NCI-H1417 (cell line): ENCODE data around the gene CFAP61.
"Not testable (repeated sequence)": the region's sequence is repeated elsewhere in the genome, so short reads cannot be mapped to it uniquely, and the experiment has no call there.

ENCODE experiments used
- DNase-seq, 3 experiments: peaks; one replicate each; lab custom pipeline; 2025; lab: John Stamatoyannopoulos, UW

Gene CFAP61

GRCh38 chr20:20321134-20321533 is 268.8 kb downstream of the CFAP61 start:
- no peak for DNase-seq

DNA sequence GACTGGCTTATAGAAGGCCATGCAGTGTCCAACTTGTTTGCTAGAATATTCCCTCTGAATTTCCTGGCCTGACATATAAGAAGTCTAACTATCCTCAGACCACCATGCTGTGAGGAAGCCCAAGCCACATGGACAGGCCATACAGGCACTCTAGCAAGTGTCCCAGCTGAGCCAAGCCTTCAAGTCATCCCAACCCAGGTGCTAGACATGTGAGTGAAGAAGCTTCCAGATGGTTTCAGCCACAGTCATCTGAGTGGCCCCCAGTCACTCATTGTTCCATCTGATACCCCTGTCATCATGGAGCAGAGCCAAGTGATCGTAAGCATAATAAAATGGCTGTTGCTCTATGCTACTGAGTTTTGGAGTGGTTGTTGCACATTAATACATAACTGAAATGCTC is 269.6 kb downstream of the CFAP61 start:
- no peak for DNase-seq

GRCh38 chr20:20322912-20323311 is 270.6 kb downstream of the CFAP61 start:
- no peak for DNase-seq

DNA sequence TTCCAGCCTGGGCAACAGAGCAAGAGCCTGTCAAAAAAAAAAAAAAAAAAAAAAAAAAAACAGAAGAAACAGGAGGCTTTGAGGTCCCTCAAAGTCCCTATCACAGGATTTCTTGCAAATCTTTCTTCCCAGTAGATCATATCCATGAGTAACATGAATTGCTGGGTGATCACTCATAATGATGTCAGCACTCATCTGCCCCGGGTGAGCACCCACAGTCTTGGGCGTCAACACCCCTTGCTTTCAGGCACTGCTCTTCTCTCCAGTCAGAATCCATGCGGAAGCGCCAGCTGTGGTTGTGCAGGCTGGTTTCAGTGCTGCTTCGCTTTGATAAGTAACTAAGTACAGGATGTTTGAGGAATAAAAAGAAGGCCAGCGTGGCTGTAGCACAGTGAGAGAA is 275.4 kb downstream of the CFAP61 start:
- no peak for DNase-seq

DNA sequence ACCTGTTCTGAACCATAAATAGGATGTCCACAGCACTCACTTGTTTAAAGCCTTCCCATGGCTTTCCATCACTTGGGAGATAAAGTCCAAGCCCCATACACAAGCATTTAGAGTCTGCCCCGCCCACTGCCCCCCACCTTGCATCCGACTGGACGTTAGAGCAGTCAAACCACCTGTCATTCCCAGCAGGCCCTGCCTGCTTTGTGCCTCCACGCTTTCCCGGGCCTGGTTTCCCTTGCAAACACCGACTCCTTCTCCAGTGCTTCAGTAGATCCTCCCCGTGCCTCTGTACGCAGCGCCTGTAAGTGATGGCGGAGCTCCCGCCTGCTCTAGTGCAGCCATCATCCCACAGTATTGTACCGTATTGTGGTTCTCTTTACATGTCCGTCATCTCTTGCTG is 277.2 kb downstream of the CFAP61 start:
- no peak for DNase-seq

DNA sequence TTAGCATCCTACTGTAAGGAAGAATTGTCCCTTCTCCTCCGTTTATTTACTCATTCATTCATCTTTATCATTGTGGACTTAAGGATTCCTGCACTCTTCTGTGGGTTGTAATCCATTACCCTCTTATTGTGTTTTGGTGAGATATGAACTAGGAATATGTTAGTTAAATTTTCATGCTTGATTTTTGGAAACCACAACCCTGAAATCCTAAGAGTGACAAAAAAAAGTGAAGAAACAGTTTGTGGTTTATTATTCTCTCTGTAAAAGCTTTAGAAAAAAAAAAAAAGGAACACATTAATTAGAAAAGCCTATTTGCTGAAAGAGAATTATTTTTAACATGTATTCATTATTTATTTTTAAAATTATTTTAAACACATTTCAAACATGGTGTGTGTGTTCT is 278.8 kb downstream of the CFAP61 start:
- DNase-seq, result no peak

GRCh38 chr20:20331817-20332216 is 279.5 kb downstream of the CFAP61 start:
- DNase-seq, result peak in 1 of 3 experiments; percentile 40

DNA sequence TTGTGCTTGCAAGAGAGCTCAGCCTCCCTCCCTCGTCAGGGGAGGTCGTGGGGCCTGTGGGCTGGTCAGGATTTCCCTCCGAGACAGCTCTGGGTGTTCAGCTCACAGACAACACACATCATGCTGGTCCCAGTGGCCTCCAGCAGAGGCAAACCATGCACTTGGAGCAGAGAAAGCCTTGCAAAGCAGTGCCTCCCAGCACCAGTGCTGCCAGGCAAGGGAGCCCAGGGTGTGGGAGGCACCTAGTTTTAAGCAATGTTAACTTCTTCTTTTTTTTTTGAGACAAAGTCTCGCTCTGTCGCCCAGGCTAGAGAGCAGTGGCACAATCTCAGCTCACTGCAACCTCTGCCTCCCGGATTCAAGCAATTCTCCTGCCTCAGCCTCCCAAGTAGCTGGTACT is 281.5 kb downstream of the CFAP61 start:
- no peak for DNase-seq

- DNase-seq, result no peak
Observed at GRCh38 chr20:20334489-20334888, 282.2 kb downstream of the CFAP61 start.

GRCh38 chr20:20338133-20338730 is 285.9 kb downstream of the CFAP61 start:
- DNase-seq, result no peak

- no peak for DNase-seq
Observed at GRCh38 chr20:20340443-20340842, 288.1 kb downstream of the CFAP61 start.

- peak in 1 of 3 experiments; percentile 37 for DNase-seq
Observed at GRCh38 chr20:20341371-20341770, 289.0 kb downstream of the CFAP61 start.

GRCh38 chr20:20342066-20342465 is 289.7 kb downstream of the CFAP61 start:
- no peak for DNase-seq

- no peak for DNase-seq
Observed at GRCh38 chr20:20343932-20344331, 291.6 kb downstream of the CFAP61 start.

DNA sequence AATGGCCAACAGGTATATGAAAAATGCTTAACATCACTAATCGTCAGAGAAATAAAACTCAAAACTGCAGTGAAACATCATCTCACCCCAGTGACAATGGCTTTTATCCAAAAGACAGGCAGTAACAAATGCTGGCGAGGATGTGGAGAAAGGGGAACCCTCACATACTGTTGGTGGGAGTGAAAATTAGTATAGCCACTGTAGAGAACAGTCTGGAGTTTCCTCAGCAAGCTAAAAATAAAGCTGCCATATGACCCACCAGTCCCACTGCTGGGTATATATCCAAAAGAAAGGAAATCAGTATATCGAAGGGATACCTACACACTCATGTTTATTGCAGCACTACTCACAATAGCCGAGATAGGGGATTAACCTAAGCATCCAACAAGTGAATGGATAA is 292.1 kb downstream of the CFAP61 start:
- no peak for DNase-seq

DNA sequence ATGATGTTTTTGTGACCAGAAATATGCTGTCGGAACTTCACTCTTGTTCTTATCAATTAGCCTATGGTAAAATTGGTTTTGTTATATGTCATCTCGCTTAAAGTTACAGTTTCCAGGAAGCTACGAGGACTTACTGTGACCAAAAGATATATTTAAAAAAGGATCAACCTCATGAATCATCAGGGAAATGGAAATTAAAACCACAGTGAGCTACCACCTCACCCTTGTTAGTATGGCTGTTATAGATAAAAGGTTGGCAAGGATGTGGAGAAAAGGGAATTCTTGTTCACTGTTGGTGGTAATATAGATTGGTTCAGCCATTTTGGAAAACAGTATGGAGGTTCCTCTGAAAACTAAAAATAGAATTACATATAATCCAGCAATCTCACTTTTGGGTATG is 301.2 kb downstream of the CFAP61 start:
- no peak for DNase-seq

- DNase-seq, result not testable (repeated sequence)
Observed at GRCh38 chr20:20355503-20355902, 303.2 kb downstream of the CFAP61 start.

- peak; percentile 19 to 76 (median 61) for DNase-seq
Observed at GRCh38 chr20:20358801-20359200, 306.5 kb downstream of the CFAP61 start.

- DNase-seq, result no peak
Observed at GRCh38 chr20:20359628-20360027, 307.3 kb downstream of the CFAP61 start.

GRCh38 chr20:20360464-20360863 is 308.1 kb downstream of the CFAP61 start:
- peak; percentile 53 to 81 (median 58) for DNase-seq

DNA sequence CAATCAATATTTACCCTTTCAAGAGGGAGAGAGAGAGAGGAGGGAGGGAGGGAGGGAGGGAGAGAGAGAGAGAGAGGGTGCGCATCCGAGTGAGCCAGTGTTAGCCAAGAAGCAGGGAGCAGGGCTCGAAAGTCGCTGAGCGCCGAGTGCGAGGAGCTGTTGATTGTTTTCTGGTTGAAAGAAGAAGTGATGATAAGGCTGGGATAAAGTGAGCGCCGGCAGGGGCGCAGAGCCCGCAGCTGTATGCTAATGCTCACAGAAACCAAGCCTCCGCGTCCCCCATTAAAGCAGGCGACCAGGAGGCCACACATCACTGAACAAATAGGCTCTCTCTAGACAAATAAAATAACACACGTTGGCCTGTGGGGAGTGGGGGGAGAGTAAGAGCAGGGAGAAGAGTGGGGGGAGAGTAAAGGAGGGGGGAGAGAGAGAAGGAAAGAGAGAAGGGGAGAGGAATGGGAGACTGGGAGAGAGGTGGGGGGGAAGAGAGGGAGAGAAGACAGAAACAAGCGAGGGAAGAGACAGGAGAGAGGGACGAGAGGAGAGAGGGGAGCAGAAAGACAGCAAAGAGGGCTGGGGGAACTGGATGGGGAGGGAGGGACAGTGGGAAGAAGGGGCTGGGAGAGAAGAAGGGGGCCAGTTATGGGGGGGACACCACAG is 310.6 kb downstream of the CFAP61 start:
- peak; percentile 83 to 99 (median 97) for DNase-seq

DNA sequence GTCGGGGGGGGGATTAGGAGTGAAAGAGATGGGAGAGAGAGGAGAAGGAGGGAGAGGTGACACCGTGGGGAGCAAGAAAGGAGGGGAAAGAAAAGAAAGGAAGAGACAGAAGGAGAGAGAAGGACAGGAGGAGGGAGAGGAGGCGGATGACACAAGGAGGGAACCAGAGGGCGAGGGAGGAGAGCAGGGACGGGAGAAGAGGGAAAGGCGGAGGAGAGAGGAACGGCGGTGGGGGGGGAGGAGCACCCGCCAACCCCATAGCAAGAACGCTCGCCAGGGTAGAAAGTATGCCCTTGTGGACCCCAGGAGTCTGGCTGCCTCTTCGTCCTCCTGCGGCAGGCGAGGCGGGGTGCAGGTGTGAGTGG is 311.1 kb downstream of the CFAP61 start:
- peak; percentile 34 to 90 (median 86) for DNase-seq

DNA sequence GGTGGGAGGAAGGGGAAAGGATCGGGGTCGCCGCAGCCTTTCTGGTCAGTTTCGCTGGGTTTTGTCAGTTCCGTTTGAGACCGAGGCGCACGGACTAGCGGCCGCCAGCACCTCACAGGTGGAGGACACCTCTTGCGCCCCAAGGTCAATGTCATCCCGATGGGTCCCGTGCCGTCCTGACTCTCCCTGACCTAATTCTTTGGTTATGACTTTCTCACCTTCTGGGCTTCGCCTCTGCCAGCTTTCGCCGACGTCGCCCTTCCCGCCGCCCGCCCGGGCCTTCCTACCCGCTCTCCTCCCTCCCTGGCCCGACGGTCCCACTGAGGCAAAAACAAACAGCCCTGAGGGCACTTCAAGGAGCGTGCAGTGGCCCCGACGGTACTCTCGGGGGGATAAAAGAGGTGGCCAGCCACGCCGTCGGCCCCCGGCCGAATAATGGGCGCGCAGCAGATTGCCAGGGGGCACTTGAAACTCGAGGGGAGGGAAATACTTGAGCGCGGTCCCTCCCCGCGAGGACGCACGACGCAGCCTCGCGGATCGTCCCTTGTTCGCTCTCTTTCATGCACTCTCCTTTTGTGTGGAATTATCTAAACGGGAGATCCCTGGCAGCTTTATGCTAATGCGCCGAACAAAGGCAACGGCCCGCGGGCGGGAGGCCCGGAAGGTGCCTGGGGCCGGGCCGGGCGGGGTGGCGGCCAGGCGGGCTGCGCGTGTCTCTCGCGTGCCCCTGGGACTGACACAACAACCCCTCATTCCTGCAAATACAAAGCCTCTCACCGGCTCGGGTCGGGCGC is 311.7 kb downstream of the CFAP61 start:
- DNase-seq, result peak; percentile 94 to 98 (median 96)
